ENCODE results near the gene TRPV5. TPM values are rescaled to one million over a fixed set of nuclear protein-coding genes. Genes with fewer than 3 reads are reported as not detected.

TRPV5 gene
- total RNA-seq, 1 donor from 2014 or later, result 2.9 TPM

DNA sequence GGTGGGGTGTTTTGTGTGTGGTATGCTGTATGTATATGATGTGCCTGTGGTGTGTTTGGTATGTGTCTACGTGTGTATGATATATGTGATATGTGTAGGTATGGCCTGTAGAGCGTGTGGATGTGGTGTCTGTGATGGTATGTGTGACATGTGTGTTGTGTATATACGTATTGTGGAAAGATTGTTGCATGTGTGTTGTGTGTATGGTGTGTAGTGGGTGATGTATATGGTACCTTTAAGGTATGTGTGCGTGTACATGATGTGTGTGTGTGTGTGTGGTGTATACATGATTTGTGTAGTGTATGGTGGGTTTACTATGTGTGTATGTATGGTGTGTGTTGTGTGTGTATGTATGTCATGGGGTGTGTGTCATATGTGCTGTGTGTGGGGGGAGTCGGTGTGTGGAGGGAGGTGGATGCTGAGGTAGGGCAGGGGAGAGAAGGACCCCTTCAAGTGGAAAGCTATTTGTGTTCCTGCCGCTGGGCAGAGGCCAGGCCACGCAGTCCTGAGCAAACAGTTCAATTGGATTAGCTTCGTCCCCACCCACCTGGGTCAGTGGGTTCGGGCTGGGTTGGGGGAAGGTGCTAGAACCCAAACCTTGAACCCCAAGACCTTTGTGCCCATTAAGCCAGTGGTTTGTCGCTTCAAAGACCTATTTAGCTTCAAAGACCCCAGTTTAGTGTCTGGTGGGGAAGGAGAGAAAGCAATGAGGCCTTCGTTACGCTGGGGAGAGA, 46.1 kb downstream of the TRPV5 start:
- no peak for DNase-seq (ENCODE audit: low spot score)

DNA sequence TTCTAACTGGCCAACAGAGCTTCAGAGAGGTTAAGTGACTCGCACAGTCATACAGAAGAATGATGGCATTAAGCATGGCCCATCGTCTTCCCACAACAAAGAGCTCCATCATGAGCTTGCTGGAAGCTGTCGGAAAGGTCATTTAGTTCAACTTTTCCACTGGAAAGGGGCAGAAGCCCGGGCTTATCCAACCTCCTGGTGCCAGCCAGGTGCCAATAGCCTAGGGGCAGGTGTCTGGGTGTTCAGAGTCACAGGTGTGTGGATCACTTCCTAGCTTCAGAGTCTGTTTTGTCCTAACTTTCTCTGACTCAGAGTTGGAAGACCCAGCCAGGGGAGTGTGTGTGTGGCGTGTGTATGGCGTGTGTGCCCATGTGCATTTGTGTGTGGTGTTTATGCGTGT, 46.7 kb downstream of the TRPV5 start:
- DNase-seq (ENCODE audit: low spot score), result no peak

DNA sequence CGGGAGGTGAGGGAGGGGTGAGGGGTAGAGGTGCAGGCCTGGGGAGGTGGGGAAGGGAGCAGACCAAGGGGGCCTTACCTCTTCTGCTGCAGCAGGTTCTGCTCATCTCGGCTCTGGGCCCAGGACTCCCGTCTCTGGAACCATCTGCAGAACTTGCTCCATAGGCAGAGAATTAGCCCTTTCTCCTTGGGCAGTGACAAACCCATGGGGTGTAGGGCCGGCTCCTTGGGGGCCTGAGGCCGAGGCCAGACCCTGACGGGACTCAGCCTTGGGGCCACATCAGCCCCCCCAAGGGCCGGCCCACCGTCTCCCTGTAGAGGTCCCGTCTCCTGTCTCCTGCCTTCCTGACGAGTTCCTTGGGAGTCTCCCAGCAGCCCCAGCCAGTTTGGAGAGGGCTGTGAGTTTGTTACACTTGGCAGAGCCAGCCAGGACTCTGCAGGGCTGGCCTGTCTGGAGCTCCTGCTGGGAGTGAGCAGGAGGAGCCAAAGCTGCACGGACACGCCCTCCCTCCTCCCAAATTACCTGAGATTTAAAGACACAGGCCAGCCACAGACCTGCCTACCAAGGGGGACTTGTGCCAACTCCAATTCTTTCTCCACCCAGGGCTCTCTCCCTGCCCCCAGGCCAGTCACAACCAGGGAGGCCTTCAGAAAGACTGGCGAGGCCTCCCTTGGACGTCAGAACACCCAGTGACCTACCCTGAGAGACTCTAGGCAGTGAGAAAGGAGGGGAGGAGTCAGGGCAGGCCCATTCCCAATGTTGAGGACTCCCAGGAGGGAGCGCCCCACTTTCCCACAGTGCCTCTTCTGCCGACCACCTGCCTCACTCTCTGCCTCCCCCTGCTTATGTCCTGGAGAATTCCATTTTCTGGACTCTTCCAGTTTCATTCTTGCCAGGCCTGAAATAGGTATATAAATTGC, 48.0 kb downstream of the TRPV5 start, which contains the start of gene TRPV6:
Gene TRPV6, minus strand, starts transcription at position 435 of the 920 bp plus-strand sequence.
- peak; percentile 14 for DNase-seq (ENCODE audit: low spot score)

DNA sequence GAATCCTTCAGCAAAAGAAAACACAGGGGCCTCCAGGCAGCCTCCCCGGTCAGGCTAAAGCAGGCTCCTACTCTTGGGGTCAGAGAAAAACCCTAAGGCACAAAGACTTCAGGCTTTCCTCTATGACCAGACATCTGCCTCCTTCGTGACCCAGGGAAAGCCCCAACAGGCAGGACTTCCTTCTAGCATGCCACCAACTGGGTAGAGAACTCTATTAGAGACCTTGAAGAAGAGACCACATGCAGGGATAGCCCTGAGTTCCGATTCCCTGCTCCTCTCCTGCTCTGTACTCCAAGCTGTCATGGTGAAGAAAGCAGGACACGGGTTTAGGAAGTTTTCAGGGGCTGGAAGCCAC, 49.3 kb downstream of the TRPV5 start:
- DNase-seq (ENCODE audit: low spot score), result no peak

DNA sequence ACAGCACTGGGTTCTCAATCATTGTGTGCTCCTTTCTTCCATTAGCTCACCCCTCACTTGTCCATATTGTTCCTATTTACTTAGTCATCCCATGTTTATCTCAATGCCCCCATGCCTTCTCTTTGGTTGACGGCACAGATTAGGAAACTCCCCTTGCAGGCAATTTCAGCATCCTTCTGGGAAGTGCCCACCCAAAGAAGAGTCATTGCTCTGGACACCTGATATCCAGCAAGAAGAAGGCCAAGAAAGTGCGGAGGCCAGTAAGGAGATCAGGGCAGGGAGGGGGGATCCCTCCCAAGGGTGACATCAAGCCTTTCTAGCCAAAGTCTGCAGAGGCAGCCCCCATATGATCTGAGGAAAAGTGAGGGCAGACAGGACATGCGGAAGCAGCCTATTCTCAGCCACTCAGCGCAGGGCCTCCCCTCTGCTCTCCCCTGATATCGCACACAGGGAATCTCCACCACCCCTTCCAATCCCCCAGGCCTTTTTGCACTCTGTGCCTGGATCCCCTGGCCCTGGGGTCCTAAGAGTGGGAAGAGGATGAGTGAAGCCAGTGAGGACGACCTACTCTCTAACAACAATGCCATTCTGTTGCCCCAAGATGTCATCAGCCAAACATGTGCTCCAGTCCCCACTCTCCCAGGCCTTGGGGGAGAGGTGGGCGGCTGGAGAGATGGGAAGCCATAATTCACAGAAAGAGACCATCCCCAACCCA, 49.8 kb downstream of the TRPV5 start:
- no peak for DNase-seq (ENCODE audit: low spot score)

DNA sequence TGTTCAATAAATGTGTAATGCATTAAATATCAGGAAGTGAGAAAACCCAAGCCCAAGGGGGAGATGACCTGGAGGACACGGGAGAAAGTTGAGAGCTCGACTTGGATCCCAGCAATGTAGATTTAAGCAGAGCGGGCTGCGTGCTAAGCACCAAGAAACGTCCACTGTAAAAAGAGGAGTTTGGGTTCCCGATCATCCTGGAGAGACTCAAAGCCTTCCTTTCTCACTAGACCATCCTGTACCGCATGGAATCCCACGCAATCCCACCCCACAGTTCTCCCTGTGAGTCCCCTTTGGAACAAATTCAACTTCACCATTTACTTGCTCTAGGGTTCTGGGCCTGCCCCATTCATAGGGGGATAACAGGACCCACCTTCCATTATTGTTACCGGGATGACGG, 50.4 kb downstream of the TRPV5 start:
- no peak for DNase-seq (ENCODE audit: low spot score)

DNA sequence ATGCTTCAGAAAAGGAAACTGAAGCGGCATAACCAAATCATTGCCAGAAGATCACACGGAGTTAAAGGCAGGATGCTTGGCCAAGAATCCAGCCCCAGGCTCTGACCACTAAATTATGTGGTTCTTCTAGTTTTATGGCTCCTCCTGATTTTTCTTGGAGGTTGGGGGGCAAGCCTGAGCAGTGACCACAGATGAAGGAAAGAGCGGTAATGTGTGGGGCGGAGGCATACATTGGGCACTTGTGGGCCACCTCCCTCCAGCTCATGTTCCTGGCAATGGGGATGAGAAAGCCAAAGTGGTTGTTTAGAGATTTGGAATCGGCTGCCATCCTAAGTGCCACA, 51.2 kb downstream of the TRPV5 start:
- no peak for DNase-seq (ENCODE audit: low spot score)

DNA sequence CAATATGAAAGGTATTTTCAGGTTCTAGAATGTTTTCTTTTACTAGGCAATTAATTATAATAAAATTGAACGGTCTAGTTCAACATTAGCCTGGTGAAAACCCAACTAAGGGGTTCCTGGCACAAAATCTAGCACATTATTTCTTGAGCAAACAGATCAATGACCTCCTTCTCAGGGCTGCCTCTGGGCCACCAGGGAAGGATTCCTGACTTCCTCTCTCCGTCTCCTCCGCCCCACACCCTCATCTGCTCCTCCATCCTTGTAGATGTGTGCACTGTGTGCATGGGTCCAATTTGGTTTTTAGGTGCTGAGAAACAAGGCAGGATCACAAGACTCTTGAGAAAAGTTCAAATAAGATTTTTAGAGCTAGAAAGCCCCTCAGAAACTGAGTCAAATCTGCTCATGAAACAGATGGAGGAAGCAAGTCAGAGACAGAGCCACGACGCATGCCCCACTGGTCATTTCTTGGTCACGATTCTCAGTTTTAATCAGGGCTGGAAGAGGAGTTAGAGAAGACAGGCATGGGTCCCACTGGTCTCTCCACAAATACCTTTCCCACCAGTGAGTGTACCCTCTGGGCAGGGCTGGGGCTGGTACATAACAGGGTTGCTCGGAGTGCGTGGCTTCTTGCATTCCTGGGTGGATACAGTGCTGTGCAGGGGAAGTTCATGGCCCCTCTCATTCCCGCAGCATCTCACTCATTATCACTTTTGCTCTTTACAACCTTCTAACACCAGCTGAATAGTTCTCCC, 51.8 kb downstream of the TRPV5 start:
- no peak for DNase-seq (ENCODE audit: low spot score)

DNA sequence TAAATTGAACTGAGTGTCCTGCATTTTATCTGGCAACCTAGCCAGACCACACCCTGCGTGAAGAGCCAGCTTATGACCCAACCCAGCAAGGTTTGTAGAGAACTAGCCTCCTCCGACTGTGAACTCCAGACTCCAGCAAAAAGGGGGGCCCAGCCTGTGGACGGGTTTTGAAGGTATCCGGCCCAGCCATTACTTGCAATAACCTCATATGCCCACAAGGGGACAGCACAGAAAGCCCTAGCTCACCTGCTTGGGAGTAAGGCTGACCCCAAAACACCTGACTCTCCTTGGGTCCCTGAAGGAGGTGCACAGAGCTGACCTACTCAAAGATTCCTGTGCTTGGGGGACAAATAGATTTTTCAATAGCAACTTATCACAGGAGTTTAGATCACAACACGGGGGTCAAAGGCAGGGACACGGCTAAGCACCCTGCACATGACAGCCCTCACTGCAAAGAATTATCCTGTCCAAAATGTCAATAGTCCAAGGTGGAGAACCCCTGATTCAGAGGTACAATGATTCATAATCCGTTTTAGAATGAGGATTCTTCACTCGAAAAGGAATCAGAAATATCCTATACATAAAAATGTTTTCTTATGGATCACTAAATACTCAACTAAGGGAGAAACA, 52.6 kb downstream of the TRPV5 start:
- no peak for DNase-seq (ENCODE audit: low spot score)

DNA sequence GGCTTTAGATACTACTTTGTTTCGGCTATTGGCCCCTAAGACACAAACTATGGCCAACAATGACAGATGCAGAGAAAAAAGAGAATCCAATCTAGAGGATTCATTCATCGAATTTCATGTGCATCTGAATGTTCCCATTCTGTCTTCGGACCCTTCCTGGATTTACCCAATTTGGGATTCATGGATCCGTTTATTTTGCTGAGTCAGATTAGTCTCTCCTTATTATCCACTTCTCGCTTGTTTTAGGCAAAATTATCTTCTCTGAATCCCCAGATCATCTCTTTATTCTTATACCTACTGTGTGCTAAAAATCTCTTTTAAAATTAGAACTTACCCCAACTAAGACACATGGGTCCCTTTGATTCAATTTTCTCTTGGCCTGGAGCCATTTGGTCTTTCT, 54.5 kb downstream of the TRPV5 start:
- no peak for DNase-seq (ENCODE audit: low spot score)

DNA sequence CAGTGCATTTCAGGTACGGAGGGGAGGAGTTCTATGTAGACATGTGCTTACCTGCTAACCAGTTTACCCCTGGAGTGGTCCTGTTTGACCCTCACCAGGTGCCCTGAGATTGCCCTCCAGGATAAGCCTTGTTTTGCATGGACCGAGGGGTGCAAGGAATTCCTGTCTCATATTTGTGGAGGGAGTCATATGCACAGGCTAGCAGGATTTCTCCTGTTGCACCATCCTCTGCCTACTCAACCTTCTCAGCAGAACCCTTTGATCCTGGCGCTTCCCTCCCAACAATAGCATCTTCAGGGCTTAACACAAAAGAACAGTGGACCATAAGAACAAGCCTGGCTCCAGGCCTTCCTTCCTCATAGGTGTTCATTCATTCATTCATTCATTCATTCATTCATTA, 55.2 kb downstream of the TRPV5 start:
- no peak for DNase-seq (ENCODE audit: low spot score)

DNA sequence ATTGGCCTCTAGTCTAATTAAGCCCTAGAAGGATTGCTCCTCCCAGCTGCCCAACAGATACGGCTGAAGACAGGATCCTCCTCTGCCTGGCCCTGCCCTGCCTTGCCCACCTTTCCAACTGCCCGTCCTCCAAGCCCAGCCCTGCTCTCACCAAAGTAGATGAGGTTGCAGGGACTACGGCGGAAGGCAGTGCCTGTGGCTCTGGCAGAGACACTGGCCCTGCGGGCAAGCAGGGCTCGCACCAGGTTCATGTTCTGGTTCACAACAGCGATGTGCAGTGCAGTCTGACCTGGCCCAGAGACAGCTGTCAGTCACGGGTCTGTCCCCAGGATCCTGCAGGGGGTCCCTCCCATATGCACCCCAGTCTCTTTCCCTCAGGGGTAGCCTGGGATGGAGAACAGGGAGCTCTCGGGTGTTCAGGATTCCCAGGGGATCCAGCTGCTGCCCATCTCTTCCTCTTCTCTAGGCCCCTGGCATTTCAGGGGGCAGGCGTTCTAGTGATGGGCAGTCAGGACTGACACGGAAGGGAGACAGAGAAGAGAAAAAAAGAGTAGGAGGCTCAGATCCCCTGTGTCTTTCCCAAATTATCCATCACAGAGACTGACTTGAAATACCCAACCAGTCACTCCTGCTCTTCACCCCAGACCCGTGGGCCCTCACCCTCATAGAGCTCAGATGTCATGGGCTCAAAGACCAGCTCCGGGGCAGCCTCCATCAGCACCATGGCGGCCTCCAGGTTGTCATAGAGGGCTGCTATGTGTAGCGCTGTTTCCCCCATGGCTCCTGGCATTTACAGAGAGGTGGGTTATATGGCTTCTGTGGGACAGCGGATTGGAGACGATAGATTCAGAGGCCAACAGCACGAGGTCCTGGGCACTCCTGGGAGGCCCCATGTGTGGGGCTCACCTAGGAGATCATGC, 56.3 kb downstream of the TRPV5 start:
- DNase-seq (ENCODE audit: low spot score), result no peak

DNA sequence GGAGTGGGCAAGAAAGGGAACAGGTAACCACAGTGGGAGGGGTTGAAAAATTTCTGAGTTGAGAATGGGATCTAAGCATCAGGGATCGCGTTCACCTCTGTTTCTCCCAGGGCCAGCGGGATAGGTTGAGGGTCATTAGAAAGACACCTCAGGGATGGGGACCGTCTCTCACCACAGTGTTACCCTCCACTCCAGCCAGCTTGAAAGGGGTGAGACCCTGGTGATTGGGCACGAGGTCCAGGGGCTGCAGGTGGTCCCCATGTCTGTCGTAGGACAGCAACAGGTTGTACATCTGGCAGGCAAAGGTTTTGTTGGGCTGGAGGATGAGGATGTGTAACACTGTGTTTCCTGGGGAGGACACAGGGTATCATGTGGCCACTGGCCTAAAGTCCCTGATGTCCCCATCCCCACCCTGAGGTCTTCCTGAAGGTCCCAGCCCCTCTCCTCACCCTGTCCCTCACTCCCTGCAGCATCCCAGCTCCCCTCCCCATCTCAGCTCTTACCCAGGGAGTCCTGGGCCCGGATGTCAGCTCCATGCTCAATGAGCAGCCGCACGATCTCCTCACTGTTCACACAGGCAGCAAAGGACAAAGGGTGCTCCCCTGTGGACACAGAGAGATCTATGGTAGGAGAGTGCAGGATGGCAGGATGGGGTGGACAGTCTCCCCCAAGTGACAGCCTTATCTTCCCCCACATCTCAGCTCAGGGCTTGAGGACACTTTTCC, 57.1 kb downstream of the TRPV5 start:
- no peak for DNase-seq (ENCODE audit: low spot score)

DNA sequence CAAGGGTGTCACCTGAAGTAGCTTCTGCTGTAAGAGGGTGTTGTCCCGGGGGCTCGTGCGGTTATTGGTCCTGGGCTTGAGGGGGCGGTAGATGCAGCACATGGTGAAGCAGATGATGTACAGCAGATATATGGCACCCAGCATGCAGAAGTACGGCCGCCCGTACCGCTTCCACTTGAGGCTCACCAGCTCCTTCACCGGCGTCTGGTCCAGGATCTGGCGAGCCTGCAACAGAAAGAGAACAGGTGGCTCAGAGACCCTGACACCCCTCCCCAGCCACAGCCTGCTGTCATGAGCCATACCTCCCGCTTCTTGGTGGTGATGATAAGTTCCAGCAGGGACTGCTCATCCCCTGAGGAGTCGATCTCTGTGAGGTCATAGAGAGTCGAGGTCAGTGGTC, 58.1 kb downstream of the TRPV5 start:
- DNase-seq (ENCODE audit: low spot score), result no peak

DNA sequence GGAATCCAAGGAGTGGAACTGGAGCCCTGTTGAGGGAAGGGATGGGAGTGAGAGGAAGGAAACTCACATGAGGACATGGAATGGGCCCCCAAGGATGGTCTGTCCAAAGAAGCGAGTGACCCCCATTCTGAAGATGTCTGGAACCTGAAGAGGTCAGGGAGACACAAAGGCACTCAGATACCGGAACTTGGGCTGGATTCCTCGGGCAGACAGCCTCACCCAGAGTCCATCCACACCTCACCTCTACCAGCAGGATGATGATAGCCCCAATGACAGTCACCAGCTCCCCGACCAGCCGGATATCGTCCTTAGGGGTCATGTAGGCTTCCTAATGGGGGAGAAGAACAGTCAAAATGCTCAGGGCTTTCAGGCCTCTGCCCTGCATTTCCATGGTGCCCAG, 58.7 kb downstream of the TRPV5 start:
- no peak for DNase-seq (ENCODE audit: low spot score)

DNA sequence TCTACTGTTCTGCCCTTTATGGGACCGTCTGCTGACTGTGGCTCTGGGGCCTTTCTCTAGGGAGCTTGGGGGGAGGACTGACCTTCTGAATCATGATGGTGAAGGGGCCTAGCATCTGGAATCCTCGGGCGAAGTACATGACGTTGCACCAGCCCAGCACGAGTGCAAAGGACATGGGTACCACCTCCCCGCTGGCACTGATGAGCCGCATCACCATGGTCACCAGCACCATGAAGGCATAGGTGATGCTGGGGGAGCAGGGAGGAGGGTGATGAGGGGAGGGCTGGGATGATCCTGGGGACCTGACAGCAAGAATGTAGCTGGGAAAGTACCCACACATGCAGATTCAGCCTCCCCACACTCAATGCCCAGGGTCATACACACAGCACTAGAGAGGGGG, 59.1 kb downstream of the TRPV5 start:
- DNase-seq (ENCODE audit: low spot score), result no peak

DNA sequence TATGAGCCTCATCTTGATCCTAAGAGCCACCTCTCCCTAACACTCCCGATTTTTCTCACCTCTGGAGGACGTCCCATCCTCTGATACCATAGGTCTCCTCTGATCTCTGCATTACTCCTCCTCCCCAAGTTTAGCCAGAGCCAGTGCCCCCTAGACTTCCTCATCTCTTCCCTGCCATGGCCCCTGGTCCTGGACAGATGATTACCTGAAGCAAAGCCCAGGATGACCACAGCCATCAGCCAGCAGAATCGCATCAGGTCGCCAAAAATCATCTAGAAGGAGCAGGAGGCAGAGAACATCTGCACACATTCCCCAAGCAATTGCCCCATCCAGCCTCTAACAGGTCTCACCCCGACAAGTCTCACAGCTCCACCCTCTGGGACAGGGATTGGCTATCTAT, 59.7 kb downstream of the TRPV5 start:
- no peak for DNase-seq (ENCODE audit: low spot score)

DNA sequence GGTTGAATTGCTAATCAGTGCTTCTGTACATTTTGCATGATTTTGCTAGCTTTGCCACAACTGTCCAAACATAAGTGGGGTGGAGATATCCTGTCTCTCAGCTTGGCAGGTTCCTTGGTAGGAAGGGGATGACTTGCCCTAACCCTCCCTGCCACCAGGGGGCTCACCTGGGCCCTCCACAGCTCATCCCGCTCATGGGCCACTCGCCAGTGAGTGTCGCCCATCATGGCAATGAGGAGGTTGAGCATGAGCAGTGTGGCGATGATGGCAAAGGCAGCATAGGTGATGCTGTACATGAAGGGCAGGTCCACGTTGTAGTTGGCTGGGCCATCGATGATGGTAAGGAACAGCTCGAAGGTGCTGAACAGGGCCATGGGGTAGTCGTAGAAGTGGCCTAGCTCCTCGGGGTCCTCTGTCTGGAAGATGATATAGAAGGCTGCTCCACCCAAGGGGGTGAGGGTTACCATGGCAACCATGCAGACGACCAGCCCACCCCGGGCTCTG, 60.2 kb downstream of the TRPV5 start:
- no peak for DNase-seq (ENCODE audit: low spot score)

DNA sequence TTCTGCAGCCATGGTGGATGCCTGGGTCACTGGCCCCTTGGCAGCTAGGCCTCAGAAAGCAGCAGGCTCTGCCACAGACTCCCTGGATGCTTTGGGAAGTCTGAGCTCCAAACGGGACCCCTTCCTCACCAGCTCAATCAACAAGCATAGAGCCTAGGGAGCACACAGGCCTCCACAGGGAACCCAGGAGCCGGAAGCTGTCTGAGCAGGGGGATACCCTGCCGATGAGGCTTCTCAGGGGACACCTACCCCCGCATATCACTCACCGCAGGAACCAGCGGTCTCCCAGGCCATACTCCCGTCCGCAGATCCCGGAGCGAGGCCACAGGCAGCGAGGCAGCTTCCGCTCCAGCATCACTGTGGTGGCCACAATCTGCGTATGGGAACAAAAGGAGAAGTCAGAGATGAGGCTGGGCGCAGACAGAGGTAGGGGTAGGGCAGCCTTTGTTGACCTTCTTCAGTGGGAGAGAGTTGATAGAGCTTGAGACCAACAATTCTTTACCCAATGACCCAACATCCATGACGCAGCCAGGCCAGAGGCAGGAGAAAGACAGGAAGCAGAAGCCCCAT, 61.4 kb downstream of the TRPV5 start:
- DNase-seq (ENCODE audit: low spot score), result no peak
